Hepatocyte (in vitro differentiated cells): ENCODE measurements around the gene MMP8. TPM values are rescaled to one million over a fixed set of nuclear protein-coding genes. Genes with fewer than 3 reads are reported as not detected.

Experiments
- DNase-seq: peaks from one replicate; pipeline ENCODE4 v3.0.0-alpha.2; 2016; ENCODE audit warnings: low spot score
- H2AFZ ChIP-seq: fragments of 200-600 bp; sonication (generic); 2 replicates; pipeline ENCODE4 v1.6.0; 2016; ENCODE audit warnings: antibody characterized with exemption, mild to moderate bottlenecking
- H3K27ac ChIP-seq: fragments of 200-600 bp; sonication (generic); 2 replicates; pipeline ENCODE4 v1.5.1; 2016; ENCODE audit warnings: mild to moderate bottlenecking
- H3K27me3 ChIP-seq: fragments of 200-600 bp; sonication (generic); 2 replicates; pipeline ENCODE4 v1.6.1; 2016
- H3K36me3 ChIP-seq: fragments of 200-600 bp; sonication (generic); replicated peaks from 2 replicates; pipeline ENCODE4 v1.5.1; 2016; ENCODE audit warnings: low read depth; ENCODE audit not compliant: insufficient read depth
- H3K4me1 ChIP-seq: fragments of 200-600 bp; sonication (generic); 2 replicates; pipeline ENCODE4 v1.5.1; 2016; ENCODE audit warnings: mild to moderate bottlenecking, moderate library complexity; ENCODE audit not compliant: insufficient read depth
- H3K4me2 ChIP-seq: fragments of 200-600 bp; sonication (generic); 2 replicates; pipeline ENCODE4 v1.6.0; 2016
- H3K4me3 ChIP-seq: fragments of 200-600 bp; sonication (generic); 2 replicates; pipeline ENCODE4 v1.5.1; 2016; ENCODE audit warnings: mild to moderate bottlenecking
- H3K79me2 ChIP-seq: fragments of 200-600 bp; sonication (generic); 2 replicates; pipeline ENCODE4 v1.6.0; 2017; ENCODE audit warnings: mild to moderate bottlenecking
- H3K9me2 ChIP-seq: fragments of 200-600 bp; sonication (generic); replicated peaks from 2 replicates; pipeline ENCODE4 v1.6.0; 2017; ENCODE audit warnings: mild to moderate bottlenecking; ENCODE audit not compliant: insufficient read depth
- H3K9me3 ChIP-seq: fragments of 200-600 bp; sonication (generic); 2 replicates; pipeline ENCODE4 v1.5.1; 2016; ENCODE audit warnings: low read depth, mild to moderate bottlenecking
- H4K20me1 ChIP-seq: fragments of 200-600 bp; sonication (generic); 2 replicates; pipeline ENCODE4 v1.6.0; 2016; ENCODE audit warnings: mild to moderate bottlenecking; ENCODE audit not compliant: insufficient read depth, poor library complexity, severe bottlenecking
- CTCF ChIP-seq: fragments of 200-600 bp; sonication (generic); IDR thresholded peaks from 2 replicates; pipeline ENCODE4 v1.5.1; 2016; ENCODE audit warnings: antibody characterized with exemption, mild to moderate bottlenecking; ENCODE audit not compliant: poor library complexity
- EZH2 ChIP-seq: fragments of 200-600 bp; sonication (generic); IDR thresholded peaks from 2 replicates; pipeline ENCODE4 v1.6.1; 2016; ENCODE audit warnings: antibody characterized with exemption, mild to moderate bottlenecking, borderline replicate concordance
- EZH2phosphoT487 ChIP-seq: fragments of 200-600 bp; sonication (generic); IDR thresholded peaks from one replicate; pipeline ENCODE4 v1.6.1; 2018; ENCODE audit warnings: antibody characterized with exemption, mild to moderate bottlenecking, low read depth, moderate library complexity; ENCODE audit not compliant: unreplicated experiment, severe bottlenecking
- WGBS: methylation state at CpG from one replicate; pipeline ENCODE4 v1.1.6; 2016; ENCODE audit warnings: low lambda C conversion rate; ENCODE audit errors: missing lambda C conversion rate; 5-methylcytosine and 5-hydroxymethylcytosine counted together
- polyA plus RNA-seq: library from polyadenylated mRNA; unstranded; fragments of >200 nt; fragmentation: Nextera tagmentation; extraction: Ambion mirVana; gene quantifications from 2 replicates; pipeline ENCODE4 v1.2.1, GENCODE V29; 2016
- total RNA-seq: library from RNA; depleted of rRNA; stranded (reverse); fragments of >200 nt; gene quantifications from 2 replicates; pipeline ENCODE4 v1.2.3, GENCODE V29; 2014

MMP8 gene
- total and polyA plus RNA-seq, 2 experiments from 2014 or later = 0.37 TPM; not detected in 1

DNA sequence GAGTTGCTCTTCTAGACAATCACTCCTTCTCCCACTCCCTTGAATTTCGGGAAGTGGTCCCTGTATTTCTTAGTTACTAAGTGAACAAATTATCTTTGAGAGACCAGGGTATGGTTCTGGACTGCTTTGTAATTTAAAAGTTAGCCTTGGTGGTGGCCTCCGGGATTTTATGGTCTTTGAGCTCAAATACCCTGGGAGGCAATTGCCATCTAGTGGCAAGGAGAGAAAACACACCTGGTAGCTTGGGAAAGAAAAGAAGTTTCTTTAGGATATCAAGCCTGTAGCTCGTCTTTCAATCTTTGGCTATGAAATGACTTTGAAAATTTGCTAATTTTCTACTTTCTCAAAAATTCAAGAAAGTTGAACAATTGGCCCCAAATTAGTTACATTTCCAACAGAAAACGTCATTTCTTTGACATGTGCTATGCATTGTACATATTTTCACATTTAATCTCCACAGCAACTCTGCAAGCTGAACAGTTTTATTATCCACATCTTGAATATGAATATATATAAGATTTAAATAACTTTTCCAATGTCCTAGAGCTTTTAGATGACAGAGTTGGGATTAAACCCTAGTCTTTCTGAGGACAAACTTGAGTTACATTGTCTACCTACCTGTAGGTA is 58.3 kb downstream of the MMP8 start:
- Histone ChIP-seq H3K4me3 (no peak overlapping the region), H3K79me2 (no peaks in the 10 kb centered on the region), H3K27me3 (no peaks in the 10 kb centered on the region), H3K9me3 (no peaks in the 10 kb centered on the region), H3K27ac (no peak overlapping the region), H3K36me3 (no peaks in the 10 kb centered on the region), H3K4me2 (no peak overlapping the region), H4K20me1 (no peaks in the 10 kb centered on the region), H3K4me1 (no peaks in the 10 kb centered on the region), H2AFZ (no peak overlapping the region), H3K9me2 (no peaks in the 10 kb centered on the region)
- no peak for TF ChIP-seq EZH2
- peak; percentile 82 for TF ChIP-seq CTCF
- peak; percentile 70 for DNase-seq
- 8% methylated on average over 4 of the region's 4 CpGs for WGBS

DNA sequence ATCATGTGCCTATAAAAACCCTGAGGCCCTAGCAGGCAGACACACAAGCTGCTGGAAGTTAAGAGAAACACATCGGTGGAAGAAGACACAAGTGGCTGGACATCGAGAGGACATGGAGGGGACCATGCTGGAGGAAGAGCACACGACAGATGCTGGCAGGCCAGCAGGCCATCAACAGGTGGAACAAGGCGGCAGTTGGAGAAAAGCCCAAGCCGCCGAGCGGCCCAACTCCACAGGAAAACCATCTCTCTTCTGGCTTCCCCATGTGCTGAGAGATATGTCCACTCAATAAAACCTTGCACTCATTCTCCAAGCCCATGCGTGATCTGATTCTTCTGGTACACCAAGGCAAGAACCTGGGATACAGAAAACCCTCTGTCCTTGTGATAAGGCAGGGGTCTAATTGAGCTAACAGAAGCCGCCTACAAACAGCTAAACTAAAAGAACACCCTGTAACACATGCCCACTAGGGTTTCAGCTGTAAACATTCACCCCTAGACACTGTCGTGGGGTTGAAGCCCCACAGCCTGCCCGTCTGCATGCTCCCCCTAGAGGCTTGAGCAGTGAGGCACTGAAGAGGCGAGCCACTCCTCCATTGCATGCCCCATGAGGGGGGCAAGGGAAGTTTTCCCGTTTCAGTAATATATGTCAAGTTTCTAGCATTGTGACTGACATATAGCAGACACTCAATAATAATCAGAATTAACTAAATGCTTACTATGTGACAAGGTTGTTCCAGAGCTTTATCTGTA is 60.6 kb downstream of the MMP8 start:
- H3K4me1 ChIP-seq = no peaks in the 10 kb centered on the region
- WGBS = 85% methylated on average over 13 of the region's 13 CpGs
- no peaks in the 10 kb centered on the region for H3K36me3 ChIP-seq

DNA sequence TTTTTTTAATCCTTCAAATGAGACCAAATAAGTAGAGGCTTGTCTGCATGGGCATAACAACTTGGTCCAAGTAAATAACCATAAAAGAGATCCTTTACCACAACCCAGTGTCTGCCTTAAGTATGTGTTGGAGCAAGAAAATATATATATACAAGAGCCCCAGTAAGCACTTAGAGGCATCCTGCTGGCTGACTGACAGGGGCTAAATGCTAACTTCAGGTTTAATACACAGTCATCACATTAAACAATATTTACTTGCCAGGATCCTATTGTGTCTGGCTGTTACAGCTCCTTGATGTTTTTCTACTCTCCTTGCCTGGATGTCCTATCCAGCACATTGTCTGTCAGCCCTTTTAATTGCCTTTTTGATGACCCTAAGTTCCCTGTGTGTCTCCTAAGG is 62.1 kb downstream of the MMP8 start:
- no peaks in the 10 kb centered on the region for H3K27me3 ChIP-seq
- H3K4me1 ChIP-seq = no peaks in the 10 kb centered on the region
- H4K20me1 ChIP-seq = no peaks in the 10 kb centered on the region
- no peaks in the 10 kb centered on the region for H3K79me2 ChIP-seq
- no peak overlapping the region for H3K4me2 ChIP-seq
- no peak for TF ChIP-seq EZH2
- TF ChIP-seq CTCF = no peak
- no peak for TF ChIP-seq EZH2phosphoT487
- DNase-seq = no peak
- H2AFZ ChIP-seq = no peak overlapping the region
- no peak overlapping the region for H3K4me3 ChIP-seq
- no peaks in the 10 kb centered on the region for H3K9me3 ChIP-seq
- H3K9me2 ChIP-seq = no peaks in the 10 kb centered on the region
- no peak overlapping the region for H3K27ac ChIP-seq
- no peaks in the 10 kb centered on the region for H3K36me3 ChIP-seq

More for the DNA sequence above, 60.6 kb downstream of the MMP8 start:
- TF ChIP-seq EZH2phosphoT487 (no peak), CTCF (peak; percentile 17)
- no peaks in the 10 kb centered on the region for H3K9me2 ChIP-seq
- H3K9me3 ChIP-seq = no peaks in the 10 kb centered on the region
- no peak overlapping the region for H2AFZ ChIP-seq
- H3K27ac ChIP-seq = no peak overlapping the region
- H3K79me2 ChIP-seq = no peaks in the 10 kb centered on the region
- no peak overlapping the region for H3K4me2 ChIP-seq
- H4K20me1 ChIP-seq = no peaks in the 10 kb centered on the region
- no peak for DNase-seq
- no peaks in the 10 kb centered on the region for H3K27me3 ChIP-seq
- H3K4me3 ChIP-seq = no peak overlapping the region

Other genes starting within 250 kb of the MMP8 start
- gene MMP7, start 194.2 kb downstream of the MMP8 start, total RNA-seq = 1.9 and 5.0 TPM in 2 replicates
- gene MMP7, start 194.2 kb downstream of the MMP8 start, polyA plus RNA-seq = 2.8 and 3.4 TPM in 2 replicates
- gene MMP20, start 99.6 kb downstream of the MMP8 start, total RNA-seq = not detected in 2 replicates
- not detected in 2 replicates for gene MMP20, start 99.6 kb downstream of the MMP8 start, polyA plus RNA-seq
- not detected in 2 replicates for gene MMP27, start 19.2 kb downstream of the MMP8 start, total RNA-seq
- not detected in 2 replicates for gene MMP27, start 19.2 kb downstream of the MMP8 start, polyA plus RNA-seq
- gene MMP10, start 55.7 kb upstream of the MMP8 start, total RNA-seq = 1.2 and 2.3 TPM in 2 replicates
- 1.5 TPM in 2 replicates for gene MMP10, start 55.7 kb upstream of the MMP8 start, polyA plus RNA-seq
- 24.6 and 30.2 TPM in 2 replicates for gene MMP1, start 73.2 kb upstream of the MMP8 start, total RNA-seq
- gene MMP1, start 73.2 kb upstream of the MMP8 start, polyA plus RNA-seq = 8.4 and 10.1 TPM in 2 replicates
- gene MMP3, start 118.7 kb upstream of the MMP8 start, total RNA-seq = 0.97 and 2.8 TPM in 2 replicates
- 0.61 and 0.93 TPM in 2 replicates for gene MMP3, start 118.7 kb upstream of the MMP8 start, polyA plus RNA-seq
- 0.57 and 0.96 TPM in 2 replicates for gene MMP12, start 150.0 kb upstream of the MMP8 start, total RNA-seq
- 0.16 and 0.60 TPM in 2 replicates for gene MMP12, start 150.0 kb upstream of the MMP8 start, polyA plus RNA-seq
- gene MMP13, start 230.8 kb upstream of the MMP8 start, total RNA-seq = 0.57 TPM in 1 of 2 replicates, not detected in the other
- gene MMP13, start 230.8 kb upstream of the MMP8 start, polyA plus RNA-seq = not detected in 2 replicates